Neural cell (in vitro differentiated cells): ENCODE measurements around the gene LGALS1. TPM values are rescaled to one million over a fixed set of nuclear protein-coding genes. Genes with fewer than 3 reads are reported as not detected.

Experiments
- H2AFZ ChIP-seq: fragments of 200-600, 300-800 bp; sonication (generic), shearing (Covaris generic); 2 replicates; pipeline ENCODE4 v1.6.0; 2014; ENCODE audit warnings: low read depth, mild to moderate bottlenecking, antibody characterized with exemption, low read length, moderate library complexity
- H3F3A ChIP-seq: fragments of 200-600 bp; shearing (Covaris generic); 2 replicates; pipeline ENCODE4 v1.6.1; 2016; ENCODE audit warnings: mild to moderate bottlenecking, moderate library complexity, mixed read lengths, antibody characterized with exemption, low read length; ENCODE audit not compliant: insufficient read depth, poor library complexity, severe bottlenecking
- H3K27ac ChIP-seq: fragments of 200-600, 300-800 bp; sonication (generic), shearing (Covaris generic); 2 replicates; pipeline ENCODE4 v1.5.1; 2014; ENCODE audit warnings: mild to moderate bottlenecking, low read length, moderate library complexity
- H3K27me3 ChIP-seq: fragments of 300-800, 200-600 bp; sonication (generic), shearing (Covaris generic); 2 replicates; pipeline ENCODE4 v1.6.0; 2014; ENCODE audit warnings: mild to moderate bottlenecking, low read depth, low read length, moderate library complexity; ENCODE audit not compliant: insufficient read depth
- H3K36me3 ChIP-seq: fragments of 300-800, 200-600 bp; sonication (generic), shearing (Covaris generic); 2 replicates; pipeline ENCODE4 v1.5.1; 2014; ENCODE audit warnings: mild to moderate bottlenecking, antibody characterized with exemption, low read length, moderate library complexity; ENCODE audit not compliant: insufficient read depth
- H3K4me2 ChIP-seq: fragments of 300-800, 200-600 bp; sonication (generic), shearing (Covaris generic); 2 replicates; pipeline ENCODE4 v1.6.0; 2014; ENCODE audit warnings: mild to moderate bottlenecking, low read length
- H3K4me3 ChIP-seq: fragments of 300-800, 200-600 bp; sonication (generic), shearing (Covaris generic); 2 replicates; pipeline ENCODE4 v1.5.1; 2014; ENCODE audit warnings: mild to moderate bottlenecking, low read length, moderate library complexity
- H3K79me2 ChIP-seq: fragments of 200-600 bp; shearing (Covaris generic); replicated peaks from 2 replicates; pipeline ENCODE4 v1.6.0; 2014; ENCODE audit warnings: mild to moderate bottlenecking, low read length, moderate library complexity; ENCODE audit not compliant: insufficient read depth
- H3K9ac ChIP-seq: fragments of 300-800, 200-600 bp; sonication (generic), shearing (Covaris generic); 2 replicates; pipeline ENCODE4 v1.6.1; 2016; ENCODE audit warnings: mild to moderate bottlenecking, low read length, mixed read lengths
- H3K9me2 ChIP-seq: fragments of 200-600 bp; shearing (Covaris generic); 2 replicates; pipeline ENCODE4 v1.6.1; 2016; ENCODE audit warnings: mild to moderate bottlenecking, low read length, mixed read lengths; ENCODE audit not compliant: insufficient read depth
- H3K9me3 ChIP-seq: fragments of 200-600, 300-800 bp; sonication (generic), shearing (Covaris generic); 2 replicates; pipeline ENCODE4 v1.6.1; 2016; ENCODE audit warnings: mild to moderate bottlenecking, mixed run types, low read length, moderate library complexity, mixed read lengths
- H4K20me1 ChIP-seq: fragments of 200-600 bp; shearing (Covaris generic); 2 replicates; pipeline ENCODE4 v1.6.1; 2016; ENCODE audit warnings: mild to moderate bottlenecking, mixed run types; ENCODE audit not compliant: insufficient read depth
- EP300 ChIP-seq: fragments of 450-650 bp; conservative IDR thresholded peaks from 2 replicates; pipeline ENCODE4 v1.6.1; 2014; ENCODE audit warnings: antibody characterized with exemption, mild to moderate bottlenecking, moderate library complexity; ENCODE audit not compliant: poor library complexity, severe bottlenecking
- EZH2 ChIP-seq: fragments of 200-600, 300-800 bp; shearing (Covaris generic), sonication (generic); IDR thresholded peaks from 2 replicates; pipeline ENCODE4 v1.6.1; 2014; ENCODE audit warnings: antibody characterized with exemption, low read length, borderline replicate concordance, mild to moderate bottlenecking; ENCODE audit not compliant: insufficient read depth, poor library complexity, severe bottlenecking
- MXI1 ChIP-seq: fragments of 450-650 bp; conservative IDR thresholded peaks from 2 replicates; pipeline ENCODE4 v1.6.1; 2014; ENCODE audit warnings: antibody characterized with exemption, mild to moderate bottlenecking; ENCODE audit not compliant: poor library complexity, severe bottlenecking
- POLR2AphosphoS5 ChIP-seq: IDR thresholded peaks from 2 replicates; pipeline ENCODE4 v1.6.1; 2012
- SMC3 ChIP-seq: fragments of 450-650 bp; conservative IDR thresholded peaks from 2 replicates; pipeline ENCODE4 v1.6.1; 2014; ENCODE audit warnings: antibody characterized with exemption, mild to moderate bottlenecking, moderate library complexity; ENCODE audit not compliant: poor library complexity
- TAF1 ChIP-seq: IDR thresholded peaks from 2 replicates; pipeline ENCODE4 v1.6.1; 2012; ENCODE audit warnings: low read depth
- polyA plus RNA-seq: library from polyadenylated mRNA; depleted of rRNA; stranded (reverse); fragments of >200 nt; gene quantifications from 2 replicates; pipeline ENCODE4 v1.2.3, GENCODE V29; 2014
- TF ChIP-seq, protein P1 (sequence below): IDR thresholded peaks from 2 replicates; pipeline ENCODE4 v1.6.1; 2012; ENCODE audit warnings: borderline replicate concordance
- TF ChIP-seq, protein P2 (sequence below): fragments of 450-650 bp; IDR thresholded peaks from 2 replicates; pipeline ENCODE4 v1.5.1; 2014; ENCODE audit warnings: antibody characterized with exemption, mild to moderate bottlenecking, moderate library complexity; ENCODE audit not compliant: poor library complexity, severe bottlenecking

LGALS1 gene
- polyA plus RNA-seq, 1 donor from 2014 or later: not detected

DNA sequence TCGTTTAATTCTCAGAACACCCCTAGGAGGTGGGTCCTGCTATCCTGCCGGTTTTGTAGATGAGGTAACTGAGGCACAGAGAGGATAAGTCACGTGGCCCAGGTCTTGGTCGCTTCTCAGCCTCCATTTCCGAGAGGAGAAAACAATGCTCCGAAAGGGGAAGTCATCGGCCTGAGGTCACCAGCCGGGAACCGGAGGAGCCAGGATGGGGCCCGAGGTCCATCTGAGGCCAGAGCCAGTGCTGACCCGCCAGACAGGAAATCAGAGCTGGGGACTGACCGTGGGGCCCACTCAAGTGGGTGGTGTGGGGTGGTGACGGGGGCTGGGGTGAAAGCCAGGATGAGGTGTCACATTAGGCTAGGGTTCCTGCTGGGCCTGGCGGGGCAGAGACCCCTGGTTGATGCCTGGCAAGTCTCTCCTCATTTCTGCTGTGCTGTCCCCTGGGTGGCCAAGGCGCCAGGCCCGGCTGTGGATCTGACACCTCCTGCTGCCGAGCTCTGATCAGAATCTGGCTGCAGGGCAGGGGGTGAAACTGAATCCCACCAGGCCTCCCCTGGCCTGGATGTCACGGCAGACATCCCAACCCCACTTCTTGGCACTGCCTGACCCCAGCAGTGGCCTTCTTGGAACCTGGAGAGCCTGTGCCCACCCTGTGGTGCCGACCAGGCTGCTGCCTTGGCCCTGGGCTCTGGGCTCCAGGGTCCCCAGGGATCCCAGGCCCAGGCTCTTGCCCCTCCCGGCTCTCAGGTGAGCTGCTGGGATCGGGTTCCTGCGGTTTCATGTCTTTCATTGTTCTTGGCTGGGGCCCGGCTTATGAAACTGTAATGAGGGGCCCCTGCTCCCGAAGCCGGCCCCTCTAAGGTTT, 33.4 kb downstream of the LGALS1 start:
- Histone ChIP-seq H3K36me3 (no peaks in the 10 kb centered on the region), H3K27me3 (no peaks in the 10 kb centered on the region)
- TF ChIP-seq, protein P1, sequence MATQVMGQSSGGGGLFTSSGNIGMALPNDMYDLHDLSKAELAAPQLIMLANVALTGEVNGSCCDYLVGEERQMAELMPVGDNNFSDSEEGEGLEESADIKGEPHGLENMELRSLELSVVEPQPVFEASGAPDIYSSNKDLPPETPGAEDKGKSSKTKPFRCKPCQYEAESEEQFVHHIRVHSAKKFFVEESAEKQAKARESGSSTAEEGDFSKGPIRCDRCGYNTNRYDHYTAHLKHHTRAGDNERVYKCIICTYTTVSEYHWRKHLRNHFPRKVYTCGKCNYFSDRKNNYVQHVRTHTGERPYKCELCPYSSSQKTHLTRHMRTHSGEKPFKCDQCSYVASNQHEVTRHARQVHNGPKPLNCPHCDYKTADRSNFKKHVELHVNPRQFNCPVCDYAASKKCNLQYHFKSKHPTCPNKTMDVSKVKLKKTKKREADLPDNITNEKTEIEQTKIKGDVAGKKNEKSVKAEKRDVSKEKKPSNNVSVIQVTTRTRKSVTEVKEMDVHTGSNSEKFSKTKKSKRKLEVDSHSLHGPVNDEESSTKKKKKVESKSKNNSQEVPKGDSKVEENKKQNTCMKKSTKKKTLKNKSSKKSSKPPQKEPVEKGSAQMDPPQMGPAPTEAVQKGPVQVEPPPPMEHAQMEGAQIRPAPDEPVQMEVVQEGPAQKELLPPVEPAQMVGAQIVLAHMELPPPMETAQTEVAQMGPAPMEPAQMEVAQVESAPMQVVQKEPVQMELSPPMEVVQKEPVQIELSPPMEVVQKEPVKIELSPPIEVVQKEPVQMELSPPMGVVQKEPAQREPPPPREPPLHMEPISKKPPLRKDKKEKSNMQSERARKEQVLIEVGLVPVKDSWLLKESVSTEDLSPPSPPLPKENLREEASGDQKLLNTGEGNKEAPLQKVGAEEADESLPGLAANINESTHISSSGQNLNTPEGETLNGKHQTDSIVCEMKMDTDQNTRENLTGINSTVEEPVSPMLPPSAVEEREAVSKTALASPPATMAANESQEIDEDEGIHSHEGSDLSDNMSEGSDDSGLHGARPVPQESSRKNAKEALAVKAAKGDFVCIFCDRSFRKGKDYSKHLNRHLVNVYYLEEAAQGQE: no peak
- no peak for TF ChIP-seq POLR2AphosphoS5
- no peak for TF ChIP-seq EZH2

DNA sequence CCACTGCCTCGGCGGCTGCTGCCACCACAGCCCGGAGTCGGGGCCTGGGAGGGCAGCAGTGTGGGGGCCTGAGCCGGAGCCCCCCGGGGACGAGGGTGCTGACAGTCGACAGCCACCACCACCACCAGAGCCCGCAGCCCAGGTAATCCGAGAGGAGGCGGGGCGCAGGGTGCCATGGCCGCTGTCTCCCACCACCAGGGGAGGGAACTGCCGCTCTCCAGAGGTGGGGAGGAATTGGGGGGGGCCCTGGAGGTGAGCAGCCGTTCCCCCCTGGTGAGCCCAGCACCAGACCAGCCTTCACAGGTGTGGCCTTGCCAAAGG, 34.0 kb downstream of the LGALS1 start:
- Histone ChIP-seq H3K27ac (no peak overlapping the region), H3K4me2 (no peak overlapping the region), H3K79me2 (no peaks in the 10 kb centered on the region), H3K9me3 (no peaks in the 10 kb centered on the region), H2AFZ (no peak overlapping the region), H3K9me2 (no peaks in the 10 kb centered on the region), H4K20me1 (no peaks in the 10 kb centered on the region), H3K9ac (no peak overlapping the region), H3K36me3 (no peaks in the 10 kb centered on the region), H3K27me3 (no peaks in the 10 kb centered on the region), H3F3A (no peaks in the 10 kb centered on the region), H3K4me3 (no peak overlapping the region)
- TF ChIP-seq, protein P2, sequence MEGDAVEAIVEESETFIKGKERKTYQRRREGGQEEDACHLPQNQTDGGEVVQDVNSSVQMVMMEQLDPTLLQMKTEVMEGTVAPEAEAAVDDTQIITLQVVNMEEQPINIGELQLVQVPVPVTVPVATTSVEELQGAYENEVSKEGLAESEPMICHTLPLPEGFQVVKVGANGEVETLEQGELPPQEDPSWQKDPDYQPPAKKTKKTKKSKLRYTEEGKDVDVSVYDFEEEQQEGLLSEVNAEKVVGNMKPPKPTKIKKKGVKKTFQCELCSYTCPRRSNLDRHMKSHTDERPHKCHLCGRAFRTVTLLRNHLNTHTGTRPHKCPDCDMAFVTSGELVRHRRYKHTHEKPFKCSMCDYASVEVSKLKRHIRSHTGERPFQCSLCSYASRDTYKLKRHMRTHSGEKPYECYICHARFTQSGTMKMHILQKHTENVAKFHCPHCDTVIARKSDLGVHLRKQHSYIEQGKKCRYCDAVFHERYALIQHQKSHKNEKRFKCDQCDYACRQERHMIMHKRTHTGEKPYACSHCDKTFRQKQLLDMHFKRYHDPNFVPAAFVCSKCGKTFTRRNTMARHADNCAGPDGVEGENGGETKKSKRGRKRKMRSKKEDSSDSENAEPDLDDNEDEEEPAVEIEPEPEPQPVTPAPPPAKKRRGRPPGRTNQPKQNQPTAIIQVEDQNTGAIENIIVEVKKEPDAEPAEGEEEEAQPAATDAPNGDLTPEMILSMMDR: no peak
- TF ChIP-seq MXI1 (no peak), EP300 (no peak), TAF1 (no peak), EZH2 (no peak), POLR2AphosphoS5 (no peak), SMC3 (no peak)
- TF ChIP-seq, protein P1: no peak

More for the DNA sequence above, 33.4 kb downstream of the LGALS1 start:
- Histone ChIP-seq H4K20me1 (no peaks in the 10 kb centered on the region), H2AFZ (no peak overlapping the region), H3K9me2 (no peaks in the 10 kb centered on the region), H3F3A (no peaks in the 10 kb centered on the region), H3K9me3 (no peaks in the 10 kb centered on the region), H3K79me2 (no peaks in the 10 kb centered on the region), H3K4me2 (no peak overlapping the region), H3K27ac (no peak overlapping the region), H3K4me3 (no peak overlapping the region), H3K9ac (no peak overlapping the region)
